ENCODE results near the gene MAML3. TPM values are rescaled to one million over a fixed set of nuclear protein-coding genes. Genes with fewer than 3 reads are reported as not detected.

MAML3 gene
- total and polyA plus RNA-seq, 9 donors, result 11.1 to 23.8 (median 14.9) TPM

- peaks cover 9% of the 10 kb centered on the region for H3K4me1 ChIP-seq (ENCODE audit: insufficient read depth)
- intact Hi-C loops (cut with DNase I), result no loop called here
- H3K27ac ChIP-seq, result no peak overlapping the region
- no peak overlapping the region for H3K4me3 ChIP-seq
- DNase-seq, result no peak
- TF ChIP-seq POLR2A (IDR thresholded peaks at IDR 0.05), result no peak
- no peak for TF ChIP-seq CTCF (IDR thresholded peaks at IDR 0.05)
- TF ChIP-seq EP300 (IDR thresholded peaks at IDR 0.05), result no peak
- no peaks in the 10 kb centered on the region for H3K36me3 ChIP-seq
- no peaks in the 10 kb centered on the region for H3K27me3 ChIP-seq
- no peaks in the 10 kb centered on the region for H3K9me3 ChIP-seq
- 75 to 81% (median 78%) methylated on average over 10 of the region's 10 CpGs for WGBS, 3 donors
Observed at GRCh38 chr4:139841464-139842195, 312.4 kb downstream of the MAML3 start.

GRCh38 chr4:139840773-139841172, 313.2 kb downstream of the MAML3 start:
- H3K27ac ChIP-seq, result no peak overlapping the region
- H3K27me3 ChIP-seq, result no peaks in the 10 kb centered on the region
- peaks cover 9% of the 10 kb centered on the region for H3K4me1 ChIP-seq (ENCODE audit: insufficient read depth)
- no peaks in the 10 kb centered on the region for H3K9me3 ChIP-seq
- no peak overlapping the region for H3K4me3 ChIP-seq
- no peaks in the 10 kb centered on the region for H3K36me3 ChIP-seq
- WGBS, 3 donors, result 93 to 98% (median 98%) methylated on average over 2 of the region's 2 CpGs
- TF ChIP-seq EP300 (IDR thresholded peaks at IDR 0.05) (no peak), CTCF (IDR thresholded peaks at IDR 0.05) (no peak), POLR2A (IDR thresholded peaks at IDR 0.05) (no peak)
- no peak for DNase-seq
- intact Hi-C loops (cut with DNase I), result no loop called here

GRCh38 chr4:139839403-139840031, 314.5 kb downstream of the MAML3 start:
- intact Hi-C loops (cut with DNase I), result no loop called here
- whole genome bisulfite sequencing, 3 donors, result 52 to 55% (median 52%) methylated on average over 6 of the region's 6 CpGs

GRCh38 chr4:139838811-139839210, 315.2 kb downstream of the MAML3 start:
- Histone ChIP-seq H3K27ac (no peak overlapping the region), H3K4me3 (no peak overlapping the region), H3K9me3 (no peaks in the 10 kb centered on the region), H3K4me1 (ENCODE audit: insufficient read depth) (peaks cover 9% of the 10 kb centered on the region), H3K36me3 (no peaks in the 10 kb centered on the region), H3K27me3 (no peaks in the 10 kb centered on the region)
- intact Hi-C loops (cut with DNase I), result no loop called here
- peak in 1 of 5 donors; percentile 20 for DNase-seq
- no peak for TF ChIP-seq EP300 (IDR thresholded peaks at IDR 0.05)
- TF ChIP-seq POLR2A (IDR thresholded peaks at IDR 0.05), result no peak
- no peak for TF ChIP-seq CTCF (IDR thresholded peaks at IDR 0.05)
- 90 to 95% (median 92%) methylated on average over 3 of the region's 3 CpGs for WGBS, 3 donors

More at GRCh38 chr4:139839403-139840031, 314.5 kb downstream of the MAML3 start:
- H3K4me3 ChIP-seq, result no peak overlapping the region
- peaks cover 9% of the 10 kb centered on the region for H3K4me1 ChIP-seq (ENCODE audit: insufficient read depth)
- TF ChIP-seq POLR2A (IDR thresholded peaks at IDR 0.05) (no peak), EP300 (IDR thresholded peaks at IDR 0.05) (no peak), CTCF (IDR thresholded peaks at IDR 0.05) (no peak)
- no peak overlapping the region for H3K27ac ChIP-seq
- no peak for DNase-seq
- no peaks in the 10 kb centered on the region for H3K27me3 ChIP-seq
- no peaks in the 10 kb centered on the region for H3K36me3 ChIP-seq
- H3K9me3 ChIP-seq, result no peaks in the 10 kb centered on the region
